HepG2 (cell line): Measurements from ENCODE around the gene KLF3. TPM values are rescaled to one million over a fixed set of nuclear protein-coding genes. Genes with fewer than 3 reads are reported as not detected.

Experiments
- GABPB1 ChIP-seq: IDR thresholded peaks from 2 replicates; pipeline ENCODE4 v1.6.1; 2016; ENCODE audit warnings: mild to moderate bottlenecking, missing genetic modification reagents, moderate library complexity, missing compliant biosample characterization
- GFI1 ChIP-seq: sonication (generic); formaldehyde crosslinking; IDR thresholded peaks from 2 replicates; pipeline ENCODE4 v1.5.0; 2020; ENCODE audit warnings: missing genetic modification reagents, mild to moderate bottlenecking, borderline replicate concordance
- HDAC1 ChIP-seq: sonication (generic); formaldehyde crosslinking; IDR thresholded peaks from 2 replicates; pipeline ENCODE4 v1.5.1; 2020; ENCODE audit warnings: mild to moderate bottlenecking, missing genetic modification reagents
- MAFG ChIP-seq: sonication (generic); formaldehyde crosslinking; IDR thresholded peaks from 2 replicates; pipeline ENCODE4 v1.5.1; 2020; ENCODE audit warnings: mild to moderate bottlenecking, missing genetic modification reagents
- MEF2D ChIP-seq: sonication (generic); formaldehyde crosslinking; IDR thresholded peaks from 2 replicates; pipeline ENCODE4 v1.5.1; 2020; ENCODE audit warnings: mild to moderate bottlenecking, missing genetic modification reagents
- POLR2G ChIP-seq: fragments of 200-400 bp; formaldehyde crosslinking; IDR thresholded peaks from 2 replicates; pipeline ENCODE4 v1.6.1; 2018; ENCODE audit warnings: mild to moderate bottlenecking, low read depth, low read length, moderate library complexity
- ZFP36L1 ChIP-seq: sonication (generic); formaldehyde crosslinking; IDR thresholded peaks from 2 replicates; pipeline ENCODE4 v1.8.0; 2022; ENCODE audit warnings: mild to moderate bottlenecking, missing genetic modification reagents, moderate library complexity
- ZFP41 ChIP-seq: sonication (generic); formaldehyde crosslinking; IDR thresholded peaks from 2 replicates; pipeline ENCODE4 v1.4.0; 2020; ENCODE audit warnings: mild to moderate bottlenecking, missing genetic modification reagents, borderline replicate concordance
- ZFP62 ChIP-seq: sonication (generic); formaldehyde crosslinking; IDR thresholded peaks from 2 replicates; pipeline ENCODE4 v1.4.0; 2020; ENCODE audit warnings: missing genetic modification reagents
- ZNF263 ChIP-seq: sonication (generic); formaldehyde crosslinking; IDR thresholded peaks from 2 replicates; pipeline ENCODE4 v1.4.0; 2020; ENCODE audit warnings: missing genetic modification reagents
- polyA plus RNA-seq, 8 experiments: library from polyadenylated mRNA; depleted of rRNA in 3 of 8; stranded (reverse) in 7 of 8; unstranded in 1 of 8; fragments of >200 nt; fragmentation: Illumina TruSeq in 4 of 8; extraction: Trizol in 4 of 8; gene quantifications; 2 replicates each; pipeline versions ENCODE4 v1.2.1 to v1.2.3, GENCODE V29; 2011 to 2016; ENCODE audit warnings: low read depth in 4 of 8, missing spikeins in 1 of 8, mixed read lengths in 1 of 8; ENCODE audit not compliant: insufficient read depth in 1 of 8
- total RNA-seq, 5 experiments: library from RNA; depleted of rRNA; stranded (reverse); fragments of >200 nt; fragmentation: Illumina TruSeq; extraction: Trizol; gene quantifications; 2 replicates each; pipeline ENCODE4 v1.2.3, GENCODE V29; 2016; ENCODE audit warnings: low read depth in 1 of 5
- TF ChIP-seq, protein P1 (sequence below): sonication (generic); formaldehyde crosslinking; IDR thresholded peaks from 2 replicates; pipeline ENCODE4 v1.5.1; 2020; ENCODE audit warnings: mild to moderate bottlenecking, missing genetic modification reagents, moderate library complexity
- TF ChIP-seq, protein P2 (sequence below): sonication (generic); formaldehyde crosslinking; IDR thresholded peaks from 2 replicates; pipeline ENCODE4 v1.4.0; 2020; ENCODE audit warnings: mild to moderate bottlenecking, missing genetic modification reagents
- TF ChIP-seq, protein P3 (sequence below): sonication (generic); formaldehyde crosslinking; IDR thresholded peaks from 2 replicates; pipeline ENCODE4 v1.5.0; 2020; ENCODE audit warnings: mild to moderate bottlenecking, missing genetic modification reagents
- TF ChIP-seq, protein P4 (sequence below): sonication (generic); formaldehyde crosslinking; IDR thresholded peaks from 2 replicates; pipeline ENCODE4 v1.5.0; 2020; ENCODE audit warnings: mild to moderate bottlenecking, missing genetic modification reagents, moderate library complexity

KLF3 gene
- total and polyA plus RNA-seq, 2 of the 13 experiments (the other 11 are each of a cell fraction or from before 2014, with no cell fraction given), result 29.1 to 37.8 TPM

DNA sequence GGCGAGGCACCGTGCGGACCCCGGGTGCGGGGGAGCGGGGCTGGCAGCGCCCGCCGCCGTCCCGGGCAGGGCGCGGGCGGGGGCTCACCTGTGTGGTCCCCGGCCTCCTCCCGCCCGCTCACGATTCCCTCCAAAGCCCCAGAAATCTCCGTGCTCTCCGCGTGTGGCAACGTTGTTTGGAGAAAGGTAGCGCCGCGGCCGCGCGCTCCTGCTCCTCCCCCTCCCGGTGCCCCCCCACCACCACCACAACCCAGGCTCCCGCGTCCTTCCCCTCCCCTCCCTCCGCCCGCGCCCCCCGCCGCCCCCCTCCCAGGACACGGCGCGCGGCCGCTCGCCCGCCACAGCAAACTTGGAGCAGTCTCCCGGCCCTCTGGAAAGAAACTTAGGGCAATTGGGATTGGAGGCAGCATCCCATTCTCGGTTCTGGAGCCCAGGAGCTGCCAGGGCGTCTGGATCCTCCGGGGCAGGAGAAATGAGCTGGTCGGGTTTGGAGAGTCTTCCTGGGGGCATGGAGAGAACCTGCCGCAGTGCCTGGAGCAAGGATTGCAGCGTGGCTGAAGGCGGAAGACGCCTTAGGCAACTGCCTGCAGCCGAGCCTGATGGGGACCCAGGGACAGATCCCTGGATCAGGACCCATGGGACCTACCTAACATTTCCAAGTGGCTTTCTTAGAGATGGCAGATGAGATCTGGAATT, 855 bp downstream of the KLF3 start (continued):
- TF ChIP-seq, protein P1, sequence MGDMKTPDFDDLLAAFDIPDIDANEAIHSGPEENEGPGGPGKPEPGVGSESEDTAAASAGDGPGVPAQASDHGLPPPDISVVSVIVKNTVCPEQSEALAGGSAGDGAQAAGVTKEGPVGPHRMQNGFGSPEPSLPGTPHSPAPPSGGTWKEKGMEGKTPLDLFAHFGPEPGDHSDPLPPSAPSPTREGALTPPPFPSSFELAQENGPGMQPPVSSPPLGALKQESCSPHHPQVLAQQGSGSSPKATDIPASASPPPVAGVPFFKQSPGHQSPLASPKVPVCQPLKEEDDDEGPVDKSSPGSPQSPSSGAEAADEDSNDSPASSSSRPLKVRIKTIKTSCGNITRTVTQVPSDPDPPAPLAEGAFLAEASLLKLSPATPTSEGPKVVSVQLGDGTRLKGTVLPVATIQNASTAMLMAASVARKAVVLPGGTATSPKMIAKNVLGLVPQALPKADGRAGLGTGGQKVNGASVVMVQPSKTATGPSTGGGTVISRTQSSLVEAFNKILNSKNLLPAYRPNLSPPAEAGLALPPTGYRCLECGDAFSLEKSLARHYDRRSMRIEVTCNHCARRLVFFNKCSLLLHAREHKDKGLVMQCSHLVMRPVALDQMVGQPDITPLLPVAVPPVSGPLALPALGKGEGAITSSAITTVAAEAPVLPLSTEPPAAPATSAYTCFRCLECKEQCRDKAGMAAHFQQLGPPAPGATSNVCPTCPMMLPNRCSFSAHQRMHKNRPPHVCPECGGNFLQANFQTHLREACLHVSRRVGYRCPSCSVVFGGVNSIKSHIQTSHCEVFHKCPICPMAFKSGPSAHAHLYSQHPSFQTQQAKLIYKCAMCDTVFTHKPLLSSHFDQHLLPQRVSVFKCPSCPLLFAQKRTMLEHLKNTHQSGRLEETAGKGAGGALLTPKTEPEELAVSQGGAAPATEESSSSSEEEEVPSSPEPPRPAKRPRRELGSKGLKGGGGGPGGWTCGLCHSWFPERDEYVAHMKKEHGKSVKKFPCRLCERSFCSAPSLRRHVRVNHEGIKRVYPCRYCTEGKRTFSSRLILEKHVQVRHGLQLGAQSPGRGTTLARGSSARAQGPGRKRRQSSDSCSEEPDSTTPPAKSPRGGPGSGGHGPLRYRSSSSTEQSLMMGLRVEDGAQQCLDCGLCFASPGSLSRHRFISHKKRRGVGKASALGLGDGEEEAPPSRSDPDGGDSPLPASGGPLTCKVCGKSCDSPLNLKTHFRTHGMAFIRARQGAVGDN (CRISPR knock-in tag), result peak; percentile 79
- no peak for TF ChIP-seq ZFP41 (CRISPR knock-in tag)
- TF ChIP-seq GABPB1 (CRISPR knock-in tag), result peak; percentile 44; the same call in 1 of the 2 replicates
- 0 out of 2 replicates have a peak, but pooled peaks have one; percentile 56 for TF ChIP-seq ZFP36L1 (CRISPR knock-in tag)
- TF ChIP-seq ZFP62 (CRISPR knock-in tag), result no peak
- TF ChIP-seq GFI1, result no peak
- TF ChIP-seq, protein P2, sequence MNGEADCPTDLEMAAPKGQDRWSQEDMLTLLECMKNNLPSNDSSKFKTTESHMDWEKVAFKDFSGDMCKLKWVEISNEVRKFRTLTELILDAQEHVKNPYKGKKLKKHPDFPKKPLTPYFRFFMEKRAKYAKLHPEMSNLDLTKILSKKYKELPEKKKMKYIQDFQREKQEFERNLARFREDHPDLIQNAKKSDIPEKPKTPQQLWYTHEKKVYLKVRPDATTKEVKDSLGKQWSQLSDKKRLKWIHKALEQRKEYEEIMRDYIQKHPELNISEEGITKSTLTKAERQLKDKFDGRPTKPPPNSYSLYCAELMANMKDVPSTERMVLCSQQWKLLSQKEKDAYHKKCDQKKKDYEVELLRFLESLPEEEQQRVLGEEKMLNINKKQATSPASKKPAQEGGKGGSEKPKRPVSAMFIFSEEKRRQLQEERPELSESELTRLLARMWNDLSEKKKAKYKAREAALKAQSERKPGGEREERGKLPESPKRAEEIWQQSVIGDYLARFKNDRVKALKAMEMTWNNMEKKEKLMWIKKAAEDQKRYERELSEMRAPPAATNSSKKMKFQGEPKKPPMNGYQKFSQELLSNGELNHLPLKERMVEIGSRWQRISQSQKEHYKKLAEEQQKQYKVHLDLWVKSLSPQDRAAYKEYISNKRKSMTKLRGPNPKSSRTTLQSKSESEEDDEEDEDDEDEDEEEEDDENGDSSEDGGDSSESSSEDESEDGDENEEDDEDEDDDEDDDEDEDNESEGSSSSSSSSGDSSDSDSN, result 0 out of 2 replicates have a peak, but pooled peaks have one; percentile 56
- TF ChIP-seq MAFG (CRISPR knock-in tag), result no peak
- TF ChIP-seq, protein P3, sequence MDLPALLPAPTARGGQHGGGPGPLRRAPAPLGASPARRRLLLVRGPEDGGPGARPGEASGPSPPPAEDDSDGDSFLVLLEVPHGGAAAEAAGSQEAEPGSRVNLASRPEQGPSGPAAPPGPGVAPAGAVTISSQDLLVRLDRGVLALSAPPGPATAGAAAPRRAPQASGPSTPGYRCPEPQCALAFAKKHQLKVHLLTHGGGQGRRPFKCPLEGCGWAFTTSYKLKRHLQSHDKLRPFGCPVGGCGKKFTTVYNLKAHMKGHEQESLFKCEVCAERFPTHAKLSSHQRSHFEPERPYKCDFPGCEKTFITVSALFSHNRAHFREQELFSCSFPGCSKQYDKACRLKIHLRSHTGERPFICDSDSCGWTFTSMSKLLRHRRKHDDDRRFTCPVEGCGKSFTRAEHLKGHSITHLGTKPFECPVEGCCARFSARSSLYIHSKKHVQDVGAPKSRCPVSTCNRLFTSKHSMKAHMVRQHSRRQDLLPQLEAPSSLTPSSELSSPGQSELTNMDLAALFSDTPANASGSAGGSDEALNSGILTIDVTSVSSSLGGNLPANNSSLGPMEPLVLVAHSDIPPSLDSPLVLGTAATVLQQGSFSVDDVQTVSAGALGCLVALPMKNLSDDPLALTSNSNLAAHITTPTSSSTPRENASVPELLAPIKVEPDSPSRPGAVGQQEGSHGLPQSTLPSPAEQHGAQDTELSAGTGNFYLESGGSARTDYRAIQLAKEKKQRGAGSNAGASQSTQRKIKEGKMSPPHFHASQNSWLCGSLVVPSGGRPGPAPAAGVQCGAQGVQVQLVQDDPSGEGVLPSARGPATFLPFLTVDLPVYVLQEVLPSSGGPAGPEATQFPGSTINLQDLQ (CRISPR knock-in tag), result peak; percentile 59; the same call in 1 of the 2 replicates
- peak; percentile 62 for TF ChIP-seq POLR2G
- TF ChIP-seq HDAC1, result 0 out of 2 replicates have a peak, but pooled peaks have one; percentile 41
- peak; percentile 75 for TF ChIP-seq ZNF263 (CRISPR knock-in tag)
- TF ChIP-seq MEF2D (CRISPR knock-in tag), result peak; percentile 35; the same call in 1 of the 2 replicates
- TF ChIP-seq, protein P4, sequence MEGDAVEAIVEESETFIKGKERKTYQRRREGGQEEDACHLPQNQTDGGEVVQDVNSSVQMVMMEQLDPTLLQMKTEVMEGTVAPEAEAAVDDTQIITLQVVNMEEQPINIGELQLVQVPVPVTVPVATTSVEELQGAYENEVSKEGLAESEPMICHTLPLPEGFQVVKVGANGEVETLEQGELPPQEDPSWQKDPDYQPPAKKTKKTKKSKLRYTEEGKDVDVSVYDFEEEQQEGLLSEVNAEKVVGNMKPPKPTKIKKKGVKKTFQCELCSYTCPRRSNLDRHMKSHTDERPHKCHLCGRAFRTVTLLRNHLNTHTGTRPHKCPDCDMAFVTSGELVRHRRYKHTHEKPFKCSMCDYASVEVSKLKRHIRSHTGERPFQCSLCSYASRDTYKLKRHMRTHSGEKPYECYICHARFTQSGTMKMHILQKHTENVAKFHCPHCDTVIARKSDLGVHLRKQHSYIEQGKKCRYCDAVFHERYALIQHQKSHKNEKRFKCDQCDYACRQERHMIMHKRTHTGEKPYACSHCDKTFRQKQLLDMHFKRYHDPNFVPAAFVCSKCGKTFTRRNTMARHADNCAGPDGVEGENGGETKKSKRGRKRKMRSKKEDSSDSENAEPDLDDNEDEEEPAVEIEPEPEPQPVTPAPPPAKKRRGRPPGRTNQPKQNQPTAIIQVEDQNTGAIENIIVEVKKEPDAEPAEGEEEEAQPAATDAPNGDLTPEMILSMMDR (CRISPR knock-in tag), result no peak
